Suprapubic skin (tissue), 3 donors: ENCODE data around the gene PDZK1.

Experiments used
- EP300 ChIP-seq: sonication (generic); formaldehyde crosslinking; IDR thresholded peaks from one replicate; pipeline ENCODE4 v1.6.1; 2017; ENCODE audit warnings: antibody characterized with exemption
- POLR2A ChIP-seq, 2 donors: fragments of 450-650 bp; IDR thresholded peaks; one replicate each; pipeline ENCODE4 v1.6.1; 2017; ENCODE audit warnings: antibody characterized with exemption in 2 of 2, mild to moderate bottlenecking in 2 of 2, moderate library complexity in 2 of 2
- TF ChIP-seq, protein P1 (sequence below), 2 donors: fragments of 200-600 bp in 1 of 2; fragments of 450-650 bp in 1 of 2; sonication (generic) in 1 of 2; IDR thresholded peaks; one replicate each; pipeline ENCODE4 v1.5.1; 2016 to 2019; ENCODE audit warnings: antibody characterized with exemption in 2 of 2, mild to moderate bottlenecking in 1 of 2, moderate library complexity in 1 of 2

DNA sequence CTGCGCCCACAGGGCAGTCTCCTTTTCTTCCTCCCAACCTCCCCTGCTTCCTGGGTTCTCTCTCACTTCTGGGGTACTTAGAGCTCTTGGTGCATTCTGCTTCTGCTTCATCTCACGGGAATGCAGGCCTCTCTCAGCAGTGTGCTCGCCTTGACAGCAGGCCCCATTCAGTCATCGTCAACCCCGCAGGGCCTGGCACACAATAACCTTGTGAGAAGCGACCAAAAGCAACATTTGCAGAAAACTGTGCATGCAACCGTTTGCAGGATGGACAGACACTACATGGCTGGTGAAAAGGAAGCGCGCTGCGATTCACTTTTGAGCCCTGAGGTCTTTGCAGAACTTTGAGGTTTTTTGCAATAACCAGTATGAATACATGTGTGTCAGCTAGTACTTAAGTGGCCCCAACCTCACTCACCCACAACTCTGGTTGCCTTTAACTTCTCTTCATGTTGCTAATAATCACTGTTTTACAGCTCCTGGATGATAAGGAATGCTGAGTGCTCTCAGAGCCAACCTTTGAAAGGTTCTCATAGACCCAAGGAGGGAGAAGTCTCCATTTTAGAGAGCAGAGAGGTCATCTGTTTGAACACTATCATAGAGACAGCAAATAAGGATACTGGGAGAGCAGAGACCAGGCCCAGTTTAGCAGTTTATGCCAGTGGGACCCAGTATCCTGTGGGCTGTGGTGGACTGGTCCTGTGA, 9.6 kb upstream of the PDZK1 start:
- TF ChIP-seq, protein P1, sequence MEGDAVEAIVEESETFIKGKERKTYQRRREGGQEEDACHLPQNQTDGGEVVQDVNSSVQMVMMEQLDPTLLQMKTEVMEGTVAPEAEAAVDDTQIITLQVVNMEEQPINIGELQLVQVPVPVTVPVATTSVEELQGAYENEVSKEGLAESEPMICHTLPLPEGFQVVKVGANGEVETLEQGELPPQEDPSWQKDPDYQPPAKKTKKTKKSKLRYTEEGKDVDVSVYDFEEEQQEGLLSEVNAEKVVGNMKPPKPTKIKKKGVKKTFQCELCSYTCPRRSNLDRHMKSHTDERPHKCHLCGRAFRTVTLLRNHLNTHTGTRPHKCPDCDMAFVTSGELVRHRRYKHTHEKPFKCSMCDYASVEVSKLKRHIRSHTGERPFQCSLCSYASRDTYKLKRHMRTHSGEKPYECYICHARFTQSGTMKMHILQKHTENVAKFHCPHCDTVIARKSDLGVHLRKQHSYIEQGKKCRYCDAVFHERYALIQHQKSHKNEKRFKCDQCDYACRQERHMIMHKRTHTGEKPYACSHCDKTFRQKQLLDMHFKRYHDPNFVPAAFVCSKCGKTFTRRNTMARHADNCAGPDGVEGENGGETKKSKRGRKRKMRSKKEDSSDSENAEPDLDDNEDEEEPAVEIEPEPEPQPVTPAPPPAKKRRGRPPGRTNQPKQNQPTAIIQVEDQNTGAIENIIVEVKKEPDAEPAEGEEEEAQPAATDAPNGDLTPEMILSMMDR (IDR thresholded peaks at IDR 0.05) = no peak
- TF ChIP-seq POLR2A (IDR thresholded peaks at IDR 0.05) = no peak
- TF ChIP-seq EP300 = no peak
